K562 (cell line): ENCODE data around the gene DDIT3. TPM values are rescaled to one million over a fixed set of nuclear protein-coding genes. Genes with fewer than 3 reads are reported as not detected.

Experiments
- ARNT ChIP-seq, 2 experiments: fragments of 450-650 bp; IDR thresholded peaks; 2 replicates each; pipeline ENCODE4 v1.6.1; 2016; ENCODE audit warnings: mild to moderate bottlenecking in 1 of 2
- EHMT2 ChIP-seq: fragments of 450-650 bp; IDR thresholded peaks from 2 replicates; pipeline ENCODE4 v1.6.1; 2018; ENCODE audit warnings: antibody characterized with exemption
- ETV1 ChIP-seq: fragments of 450-650 bp; conservative IDR thresholded peaks from 2 replicates; pipeline ENCODE4 v1.6.1; 2016; ENCODE audit warnings: missing genetic modification characterization, control low read depth, low read depth, missing compliant biosample characterization
- FOS ChIP-seq: IDR thresholded peaks from 3 replicates; pipeline ENCODE4 v1.6.1; 2011; ENCODE audit not compliant: insufficient read length; ENCODE audit errors: extremely low read depth
- FOXJ2 ChIP-seq: fragments of 200-800 bp; sonication (Bioruptor generic); IDR thresholded peaks from 2 replicates; pipeline ENCODE4 v1.6.1; 2016; ENCODE audit warnings: missing genetic modification characterization, missing compliant biosample characterization
- FOXK1 ChIP-seq: sonication (generic); formaldehyde crosslinking; IDR thresholded peaks from 2 replicates; pipeline ENCODE4 v1.8.0; 2022; ENCODE audit warnings: missing genetic modification reagents, mild to moderate bottlenecking, borderline replicate concordance
- GMEB1 ChIP-seq: fragments of 250-450 bp; sonication (Bioruptor Pico); IDR thresholded peaks from 2 replicates; pipeline ENCODE4 v1.4.0; 2020; ENCODE audit warnings: mild to moderate bottlenecking
- HMG20A ChIP-seq: fragments of 450-650 bp; formaldehyde crosslinking; conservative IDR thresholded peaks from 2 replicates; pipeline ENCODE4 v1.4.0; 2020; ENCODE audit warnings: mild to moderate bottlenecking, mixed read lengths
- MYC ChIP-seq, 2 experiments: fragments of 250-450 bp in 1 of 2; sonication (Bioruptor Pico) in 1 of 2; IDR thresholded peaks; 2 replicates each; pipeline versions ENCODE4 v1.5.1 to v1.6.1; 2012 to 2021; ENCODE audit warnings: low read depth in 2 of 2, borderline replicate concordance in 1 of 2, improper control_type of control experiment in 1 of 2, low read length in 1 of 2, mild to moderate bottlenecking in 1 of 2, moderate library complexity in 1 of 2
- NCOR1 ChIP-seq: fragments of 450-650 bp; IDR thresholded peaks from 2 replicates; pipeline ENCODE4 v1.6.1; 2016; ENCODE audit warnings: mild to moderate bottlenecking, moderate library complexity
- NFATC3 ChIP-seq: fragments of 450-650 bp; IDR thresholded peaks from 2 replicates; pipeline ENCODE4 v1.6.1; 2017; ENCODE audit warnings: mild to moderate bottlenecking
- NFIC ChIP-seq: fragments of 450-650 bp; IDR thresholded peaks from 2 replicates; pipeline ENCODE4 v1.6.1; 2017; ENCODE audit warnings: mild to moderate bottlenecking, inconsistent platforms
- NFXL1 ChIP-seq: fragments of 450-650 bp; formaldehyde crosslinking; IDR thresholded peaks from 2 replicates; pipeline ENCODE4 v1.4.0; 2021; ENCODE audit warnings: mild to moderate bottlenecking
- RBM15 ChIP-seq: fragments of 200-400 bp; formaldehyde crosslinking; IDR thresholded peaks from 2 replicates; pipeline ENCODE4 v1.6.1; 2018; ENCODE audit warnings: mild to moderate bottlenecking, low read length, moderate library complexity; ENCODE audit not compliant: insufficient read depth
- SAP30 ChIP-seq: fragments of 200-600 bp; sonication (generic); IDR thresholded peaks from 2 replicates; pipeline ENCODE4 v1.6.1; 2012; ENCODE audit warnings: borderline replicate concordance, low read depth, mild to moderate bottlenecking, moderate library complexity, low read length, control low read depth, inconsistent platforms; ENCODE audit not compliant: insufficient read depth, poor library complexity, severe bottlenecking
- STAT5B ChIP-seq: fragments of 250-450 bp; sonication (Bioruptor Pico); IDR thresholded peaks from 2 replicates; pipeline ENCODE4 v1.8.0; 2021; ENCODE audit warnings: mild to moderate bottlenecking, inconsistent platforms
- SUPT5H ChIP-seq: fragments of 450-650 bp; IDR thresholded peaks from 2 replicates; pipeline ENCODE4 v1.6.1; 2016
- TCF3 ChIP-seq: sonication (generic); formaldehyde crosslinking; IDR thresholded peaks from 2 replicates; pipeline ENCODE4 v1.4.0; 2020; ENCODE audit warnings: mild to moderate bottlenecking, missing genetic modification reagents
- USF2 ChIP-seq: sonication (generic); formaldehyde crosslinking; IDR thresholded peaks from 2 replicates; pipeline ENCODE4 v1.5.0; 2020; ENCODE audit warnings: missing genetic modification reagents
- XRCC4 ChIP-seq: IDR thresholded peaks from one replicate; pipeline ENCODE4 v1.6.1; 2011; ENCODE audit not compliant: insufficient read depth, insufficient read length; ENCODE audit errors: extremely low read depth
- ZNF124 ChIP-seq: sonication (generic); formaldehyde crosslinking; IDR thresholded peaks from 2 replicates; pipeline ENCODE4 v1.8.1; 2022; ENCODE audit warnings: missing genetic modification reagents
- ZNF280B ChIP-seq: fragments of 250-450 bp; sonication (Bioruptor Pico); IDR thresholded peaks from 2 replicates; pipeline ENCODE4 v1.5.1; 2021; ENCODE audit warnings: mild to moderate bottlenecking
- ZNF324 ChIP-seq: fragments of 250-450 bp; sonication (Bioruptor Pico); IDR thresholded peaks from 2 replicates; pipeline ENCODE4 v1.4.0; 2020; ENCODE audit warnings: mild to moderate bottlenecking
- ZNF384 ChIP-seq: IDR thresholded peaks from 2 replicates; pipeline ENCODE4 v1.6.1; 2012; ENCODE audit warnings: low read depth, low read length, improper control_type of control experiment
- ZNF449 ChIP-seq: fragments of 250-450 bp; sonication (Bioruptor Pico); IDR thresholded peaks from 2 replicates; pipeline ENCODE4 v1.8.0; 2022; ENCODE audit warnings: moderate library complexity, mild to moderate bottlenecking, inconsistent platforms
- ZNF584 ChIP-seq: fragments of 200-800 bp; sonication (Bioruptor generic); IDR thresholded peaks from 2 replicates; pipeline ENCODE4 v1.6.1; 2016; ENCODE audit warnings: low read depth, mild to moderate bottlenecking, missing genetic modification characterization, missing compliant biosample characterization
- ZNF696 ChIP-seq: fragments of 250-450 bp; sonication (Bioruptor Pico); conservative IDR thresholded peaks from 2 replicates; pipeline ENCODE4 v1.4.0; 2020; ENCODE audit warnings: mild to moderate bottlenecking, moderate library complexity
- polyA plus RNA-seq, 8 experiments: library from polyadenylated mRNA; depleted of rRNA in 4 of 8; stranded (reverse) in 5 of 8; unstranded in 3 of 8; fragments of >200 nt; fragmentation: Nextera tagmentation in 2 of 8; fragmentation: Illumina TruSeq in 1 of 8; extraction: Ambion mirVana in 2 of 8; extraction: Trizol in 1 of 8; gene quantifications; 2 replicates each; pipeline versions ENCODE4 v1.2.1 to v1.2.3, GENCODE V29; 2011 to 2014; ENCODE audit warnings: inconsistent platforms in 1 of 8, missing spikeins in 1 of 8
- total RNA-seq, 7 experiments: library from RNA; depleted of rRNA in 6 of 7; stranded (reverse); fragments of >200 nt in 6 of 7; fragmentation: Illumina TruSeq in 2 of 7; extraction: Trizol in 2 of 7; gene quantifications; 2 replicates each; pipeline versions ENCODE4 v1.2.1 to v1.2.3, GENCODE V29; 2011 to 2021; ENCODE audit warnings: low replicate concordance in 1 of 7

Gene DDIT3
- total and polyA plus RNA-seq, 9 of the 15 experiments (the other 6 are each of a cell fraction or from before 2014, with no cell fraction given) = 59.1 to 272 (median 89.9) TPM

- TF ChIP-seq GMEB1 (no peak), HMG20A (CRISPR knock-in tag) (no peak), NCOR1 (peak; percentile 94), ZNF124 (no peak), ZNF696 (CRISPR knock-in tag) (no peak), EHMT2 (no peak), NFXL1 (CRISPR knock-in tag) (no peak), RBM15 (no peak), STAT5B (CRISPR knock-in tag) (no peak), ZNF324 (CRISPR knock-in tag) (no peak), USF2 (no peak), FOXK1 (CRISPR knock-in tag) (no peak), NFATC3 (no peak), NFIC (peak; percentile 94), XRCC4 (no peak), FOXJ2 (tag) (no peak), TCF3 (CRISPR knock-in tag) (peak; percentile 95), ZNF280B (CRISPR knock-in tag) (no peak), ZNF384 (no peak), SAP30 (no peak), ZNF584 (CRISPR knock-in tag) (no peak), FOS (no peak), ETV1 (no peak), ARNT (IDR thresholded peaks at IDR 0.05) (peak in 1 of 2 experiments; percentile 73; a peak in 2 of 4 replicates), MYC (IDR thresholded peaks at IDR 0.05; ENCODE audit: low read depth, low read length) (no peak), MYC (CRISPR knock-in tag; IDR thresholded peaks at IDR 0.05; ENCODE audit: borderline replicate concordance, low read depth) (no peak), ZNF449 (CRISPR knock-in tag) (no peak), SUPT5H (no peak)
Measured at GRCh38 chr12:57552306-57552651, 32.0 kb upstream of the DDIT3 start (continued).
